HCT116 (cell line): ENCODE results near the gene RNASET2. TPM values are rescaled to one million over a fixed set of nuclear protein-coding genes. Genes with fewer than 3 reads are reported as not detected.

Experiments used
- ATAC-seq: fragments of 200-7000 bp; cut with Tn5 transposase; 2 replicates; pipeline ENCODE4 v1.9.1; 2020; ENCODE audit warnings: mild to moderate bottlenecking, moderate library complexity
- BruUV-seq: library from RNA; stranded (reverse); fragments of 400-500 nt; replicated peaks from 2 replicates; lab custom pipeline; 2021; lab: Mats Ljungman, UMichigan
- CTCF ChIA-PET: fragments of 300-600 bp; sonication (Branson Sonifier 250); formaldehyde crosslinking; loops from one replicate; lab custom pipeline; 2021; ENCODE audit warnings: antibody characterized with exemption; lab: Charles Lee
- POLR2A ChIA-PET: fragments of 300-600, 350-600 bp; sonication (Branson Sonifier 250); formaldehyde crosslinking; loops from one replicate; lab custom pipeline; 2021; ENCODE audit warnings: antibody characterized with exemption; lab: Charles Lee
- RAD21 ChIA-PET, 2 experiments: fragments of 300-600 bp; sonication (Branson Sonifier 250); formaldehyde crosslinking; loops; one replicate each; lab custom pipeline; 2023; ENCODE audit warnings: low total read pairs in 2 of 2; ENCODE audit not compliant: uncharacterized antibody in 2 of 2, unreplicated experiment in 2 of 2, low non-redundant PET in 1 of 2; lab: Charles Lee
- DNase-seq: peaks from one replicate; pipeline ENCODE4 v3.0.0-alpha.2; 2010; ENCODE audit warnings: low read depth, low spot score
- H2AFZ ChIP-seq: fragments of 200-600 bp; shearing (Covaris generic), sonication (generic); 2 replicates; pipeline ENCODE4 v1.6.1; 2017; ENCODE audit warnings: low read depth, mixed run types, mixed read lengths, antibody characterized with exemption, low read length; ENCODE audit not compliant: poor library complexity, severe bottlenecking
- H3K27ac ChIP-seq: 2 replicates; pipeline ENCODE4 v1.5.1; 2012; ENCODE audit warnings: low read depth, low read length
- H3K27me3 ChIP-seq: fragments of 200-600 bp; sonication (generic); 2 replicates; pipeline ENCODE4 v1.6.1; 2016; ENCODE audit warnings: mixed run types, low read length, mixed read lengths; ENCODE audit not compliant: insufficient read depth
- H3K36me3 ChIP-seq, 2 experiments: fragments of 200-500 bp in 1 of 2; fragments of 200-600 bp in 1 of 2; sonication (Bioruptor generic) in 1 of 2; sonication (generic) in 1 of 2; 2 replicates each; pipeline versions ENCODE4 v1.5.1 to v1.6.1; 2014 to 2016; ENCODE audit warnings: low read length in 2 of 2, inconsistent platforms in 1 of 2, mixed read lengths in 1 of 2, mixed run types in 1 of 2; ENCODE audit not compliant: insufficient read depth in 2 of 2, control insufficient read depth in 1 of 2
- H3K4me1 ChIP-seq, 2 experiments: fragments of 200-600 bp in 1 of 2; sonication (generic) in 1 of 2; 2 replicates each; pipeline versions ENCODE4 v1.5.1 to v1.6.1; 2012 to 2017; ENCODE audit warnings: low read length in 2 of 2, inconsistent platforms in 1 of 2, mild to moderate bottlenecking in 1 of 2, mixed read lengths in 1 of 2, mixed run types in 1 of 2, moderate library complexity in 1 of 2; ENCODE audit not compliant: insufficient read depth in 2 of 2, control insufficient read depth in 1 of 2
- H3K4me2 ChIP-seq: fragments of 200-600 bp; sonication (generic); 2 replicates; pipeline ENCODE4 v1.6.1; 2017; ENCODE audit warnings: mixed run types, low read length, mixed read lengths
- H3K4me3 ChIP-seq, 2 experiments: fragments of 200-600 bp in 1 of 2; sonication (generic) in 1 of 2; replicated peaks in 1 of 2; 2 replicates each; pipeline ENCODE4 v1.5.1; 2011 to 2016; ENCODE audit warnings: low read length in 2 of 2, control low read depth in 1 of 2, low read depth in 1 of 2, mild to moderate bottlenecking in 1 of 2, mixed read lengths in 1 of 2, mixed run types in 1 of 2
- H3K79me2 ChIP-seq: fragments of 200-600 bp; sonication (generic); 2 replicates; pipeline ENCODE4 v1.6.1; 2017; ENCODE audit warnings: mild to moderate bottlenecking, mixed run types, low read length, moderate library complexity, mixed read lengths; ENCODE audit not compliant: insufficient read depth
- H3K9ac ChIP-seq: fragments of 200-600 bp; sonication (generic); 2 replicates; pipeline ENCODE4 v1.6.1; 2016; ENCODE audit warnings: low read length, mixed read lengths
- H3K9me2 ChIP-seq: fragments of 200-600 bp; sonication (generic), shearing (Covaris generic); 2 replicates; pipeline ENCODE4 v1.6.1; 2017; ENCODE audit warnings: mixed run types, mild to moderate bottlenecking, moderate library complexity; ENCODE audit not compliant: insufficient read depth
- H3K9me3 ChIP-seq, 2 experiments: fragments of 200-500 bp in 1 of 2; fragments of 200-600 bp in 1 of 2; sonication (Bioruptor generic) in 1 of 2; sonication (generic) in 1 of 2; 2 replicates each; pipeline ENCODE4 v1.6.1; 2014 to 2017; ENCODE audit warnings: low read length in 2 of 2, mixed read lengths in 2 of 2, inconsistent platforms in 1 of 2, low read depth in 1 of 2, mild to moderate bottlenecking in 1 of 2, mixed run types in 1 of 2, moderate library complexity in 1 of 2; ENCODE audit not compliant: control insufficient read depth in 1 of 2, insufficient read depth in 1 of 2
- H4K20me1 ChIP-seq: fragments of 200-600 bp; sonication (generic), shearing (Covaris generic); 2 replicates; pipeline ENCODE4 v1.6.1; 2017; ENCODE audit warnings: mixed run types, mild to moderate bottlenecking, moderate library complexity; ENCODE audit not compliant: insufficient read depth
- EZH2 ChIP-seq: fragments of 200-600 bp; sonication (generic); IDR thresholded peaks from 2 replicates; pipeline ENCODE4 v1.6.1; 2017; ENCODE audit warnings: antibody characterized with exemption, mixed run types
- EZH2phosphoT487 ChIP-seq: fragments of 200-600 bp; IDR thresholded peaks from 2 replicates; pipeline ENCODE4 v1.6.1; 2018; ENCODE audit warnings: antibody characterized with exemption, borderline replicate concordance
- JUND ChIP-seq: IDR thresholded peaks from 2 replicates; pipeline ENCODE4 v1.6.1; 2012
- POLR2A ChIP-seq: IDR thresholded peaks from 2 replicates; pipeline ENCODE4 v1.7.0; 2011; ENCODE audit warnings: borderline replicate concordance; ENCODE audit not compliant: insufficient read depth, insufficient read length; ENCODE audit errors: extremely low read depth
- REST ChIP-seq: IDR thresholded peaks from 2 replicates; pipeline ENCODE4 v1.6.1; 2012; ENCODE audit warnings: low read depth
- SIN3A ChIP-seq: IDR thresholded peaks from 2 replicates; pipeline ENCODE4 v1.6.1; 2012; ENCODE audit warnings: low read depth
- SP1 ChIP-seq: IDR thresholded peaks from 2 replicates; pipeline ENCODE4 v1.6.1; 2012; ENCODE audit warnings: low read depth
- ZBTB33 ChIP-seq: IDR thresholded peaks from 2 replicates; pipeline ENCODE4 v1.6.1; 2011; ENCODE audit warnings: mild to moderate bottlenecking, low read length, moderate library complexity; ENCODE audit not compliant: insufficient replicate concordance; ENCODE audit errors: extremely low read depth
- ZFX ChIP-seq: fragments of 450-650 bp; IDR thresholded peaks from 2 replicates; pipeline ENCODE4 v1.6.1; 2017
- intact Hi-C: fragments of 100-400 bp; cut with micrococcal nuclease; formaldehyde crosslinking; loops from 2 replicates; pipeline ENCODE4 v1.10.0; 2022
- total RNA-seq: library from RNA; stranded (reverse); gene quantifications from one replicate; pipeline ENCODE4 v1.2.1, GENCODE V29; 2021; ENCODE audit not compliant: unreplicated experiment
- TF ChIP-seq, protein P1 (sequence below): IDR thresholded peaks from 2 replicates; pipeline ENCODE4 v1.6.1; 2012

The RNASET2 gene
- total RNA-seq, 1 experiment from 2014 or later: 32.8 TPM

DNA sequence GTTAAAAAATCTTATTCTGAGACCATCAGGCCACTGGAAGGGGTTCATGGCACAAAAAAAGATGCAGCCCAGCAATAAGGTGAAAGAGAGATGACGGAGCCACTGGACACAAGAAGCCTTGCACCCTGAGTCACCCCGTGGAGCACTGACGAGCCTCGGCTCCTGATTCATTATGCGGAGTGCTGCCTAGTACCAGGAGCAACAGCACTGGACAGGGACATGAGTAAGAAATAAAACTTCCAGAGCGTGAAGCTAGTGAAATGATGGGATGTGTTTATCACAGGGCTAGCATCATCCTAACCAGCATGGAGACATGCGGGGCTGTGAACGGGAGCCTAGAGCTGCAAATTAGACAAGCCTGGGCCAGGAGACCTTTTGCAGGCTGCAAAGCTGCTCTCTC is 53.3 kb downstream of the RNASET2 start:
- Histone ChIP-seq H3K79me2 (no peaks in the 10 kb centered on the region), H3K4me3 (no peak overlapping the region), H4K20me1 (no peaks in the 10 kb centered on the region), H2AFZ (no peak overlapping the region), H3K4me2 (no peak overlapping the region), H3K9me3 (no peaks in the 10 kb centered on the region), H3K9me2 (no peaks in the 10 kb centered on the region), H3K36me3 (no peaks in the 10 kb centered on the region), H3K4me1 (no peaks in the 10 kb centered on the region), H3K27ac (no peak overlapping the region), H3K27me3 (no peaks in the 10 kb centered on the region), H3K9ac (no peak overlapping the region)
- DNase-seq: no peak
- ChIA-PET POLR2A (no interaction called here), CTCF (no interaction called here), RAD21 (no interaction called here)
- intact Hi-C loops: no loop called here
- no TSS peak for BruUV-seq
- ATAC-seq: no peak
- no peak for TF ChIP-seq JUND
- TF ChIP-seq SP1: no peak
- TF ChIP-seq ZFX: no peak
- no peak for TF ChIP-seq SIN3A
- no peak for TF ChIP-seq ZBTB33
- TF ChIP-seq EZH2: no peak
- TF ChIP-seq, protein P1, sequence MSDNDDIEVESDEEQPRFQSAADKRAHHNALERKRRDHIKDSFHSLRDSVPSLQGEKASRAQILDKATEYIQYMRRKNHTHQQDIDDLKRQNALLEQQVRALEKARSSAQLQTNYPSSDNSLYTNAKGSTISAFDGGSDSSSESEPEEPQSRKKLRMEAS: no peak
- TF ChIP-seq REST: no peak
- no peak for TF ChIP-seq POLR2A
- no peak for TF ChIP-seq EZH2phosphoT487
